ENCODE data around the gene CDK14.

CDK14 gene

DNA sequence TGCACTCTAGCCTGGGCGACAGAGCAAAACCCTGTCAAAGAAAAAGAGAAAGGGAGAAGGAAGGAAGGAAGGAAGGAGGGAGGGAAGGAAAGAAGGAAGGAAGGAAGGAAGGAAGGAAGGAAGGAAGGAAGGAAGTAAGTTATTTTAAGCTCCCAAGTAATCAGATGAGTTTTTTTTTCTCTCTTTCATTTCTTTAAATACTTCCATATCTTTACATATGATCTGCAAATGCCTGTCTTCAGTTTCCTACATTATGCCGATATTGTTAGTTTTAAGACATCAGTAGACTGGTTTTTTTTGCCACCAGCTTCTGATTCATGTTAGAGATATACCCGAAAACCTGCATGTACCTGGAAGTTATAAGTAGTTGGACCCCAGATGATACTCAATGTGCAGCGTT, 495.5 kb downstream of the CDK14 start:
- H3K9me3 ChIP-seq (ENCODE audit: insufficient read depth, low read depth, low read length): no peaks in the 10 kb centered on the region
- no peak overlapping the region for H3K9ac ChIP-seq (ENCODE audit: low read depth, low read length, poor library complexity, severe bottlenecking)
- H3K9me2 ChIP-seq (replicated peaks; ENCODE audit: low read depth, low read length): no peaks in the 10 kb centered on the region
- no peaks in the 10 kb centered on the region for H3K79me2 ChIP-seq (ENCODE audit: insufficient read depth, low read length)
- H3K4me3 ChIP-seq (ENCODE audit: low read length, poor library complexity, severe bottlenecking): no peak overlapping the region
- no peak overlapping the region for H3K4me2 ChIP-seq (ENCODE audit: low read depth, low read length, poor library complexity, severe bottlenecking)
- H3K27me3 ChIP-seq (ENCODE audit: insufficient read depth, low read length, poor library complexity, severe bottlenecking): no peaks in the 10 kb centered on the region
- no peaks in the 10 kb centered on the region for H3K36me3 ChIP-seq (ENCODE audit: insufficient read depth, low read length)
- TF ChIP-seq, protein P1, sequence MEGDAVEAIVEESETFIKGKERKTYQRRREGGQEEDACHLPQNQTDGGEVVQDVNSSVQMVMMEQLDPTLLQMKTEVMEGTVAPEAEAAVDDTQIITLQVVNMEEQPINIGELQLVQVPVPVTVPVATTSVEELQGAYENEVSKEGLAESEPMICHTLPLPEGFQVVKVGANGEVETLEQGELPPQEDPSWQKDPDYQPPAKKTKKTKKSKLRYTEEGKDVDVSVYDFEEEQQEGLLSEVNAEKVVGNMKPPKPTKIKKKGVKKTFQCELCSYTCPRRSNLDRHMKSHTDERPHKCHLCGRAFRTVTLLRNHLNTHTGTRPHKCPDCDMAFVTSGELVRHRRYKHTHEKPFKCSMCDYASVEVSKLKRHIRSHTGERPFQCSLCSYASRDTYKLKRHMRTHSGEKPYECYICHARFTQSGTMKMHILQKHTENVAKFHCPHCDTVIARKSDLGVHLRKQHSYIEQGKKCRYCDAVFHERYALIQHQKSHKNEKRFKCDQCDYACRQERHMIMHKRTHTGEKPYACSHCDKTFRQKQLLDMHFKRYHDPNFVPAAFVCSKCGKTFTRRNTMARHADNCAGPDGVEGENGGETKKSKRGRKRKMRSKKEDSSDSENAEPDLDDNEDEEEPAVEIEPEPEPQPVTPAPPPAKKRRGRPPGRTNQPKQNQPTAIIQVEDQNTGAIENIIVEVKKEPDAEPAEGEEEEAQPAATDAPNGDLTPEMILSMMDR (conservative IDR thresholded peaks at IDR 0.05; ENCODE audit: low read length): no peak
- no peak overlapping the region for H2AFZ ChIP-seq (ENCODE audit: low read length)
- H3K4me1 ChIP-seq (ENCODE audit: insufficient read depth, low read length, poor library complexity, severe bottlenecking): no peaks in the 10 kb centered on the region
- H4K20me1 ChIP-seq (ENCODE audit: insufficient read depth, low read length, poor library complexity, severe bottlenecking): no peaks in the 10 kb centered on the region
- H3F3A ChIP-seq (ENCODE audit: low read depth): no peaks in the 10 kb centered on the region

DNA sequence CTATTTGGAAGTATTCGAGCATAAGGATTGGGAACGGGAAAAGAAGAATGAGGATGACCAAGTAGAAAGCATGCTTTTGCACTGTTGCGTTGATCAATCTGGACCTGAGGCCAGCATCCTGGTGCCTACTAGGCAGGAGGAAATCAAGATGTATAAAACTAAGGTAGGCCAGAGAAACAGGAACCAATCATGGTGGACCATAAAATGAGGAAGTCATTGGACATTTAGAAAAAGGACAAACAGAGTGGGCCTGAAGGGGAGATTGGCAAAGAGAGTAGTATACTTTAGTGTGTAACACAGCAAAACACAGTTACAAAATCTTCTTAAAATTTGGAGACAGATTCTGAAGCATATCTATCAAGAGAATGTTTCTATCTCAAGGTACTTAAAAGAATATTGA, 497.1 kb downstream of the CDK14 start:
- Histone ChIP-seq H3K4me2 (ENCODE audit: low read depth, low read length, poor library complexity, severe bottlenecking) (no peak overlapping the region), H2AFZ (ENCODE audit: low read length) (no peak overlapping the region), H3K9me2 (replicated peaks; ENCODE audit: low read depth, low read length) (no peaks in the 10 kb centered on the region), H4K20me1 (ENCODE audit: insufficient read depth, low read length, poor library complexity, severe bottlenecking) (no peaks in the 10 kb centered on the region), H3K4me3 (ENCODE audit: low read length, poor library complexity, severe bottlenecking) (no peak overlapping the region), H3K4me1 (ENCODE audit: insufficient read depth, low read length, poor library complexity, severe bottlenecking) (no peaks in the 10 kb centered on the region), H3K36me3 (ENCODE audit: insufficient read depth, low read length) (no peaks in the 10 kb centered on the region), H3K9ac (ENCODE audit: low read depth, low read length, poor library complexity, severe bottlenecking) (no peak overlapping the region), H3K9me3 (ENCODE audit: insufficient read depth, low read depth, low read length) (no peaks in the 10 kb centered on the region), H3K79me2 (ENCODE audit: insufficient read depth, low read length) (no peaks in the 10 kb centered on the region), H3K27me3 (ENCODE audit: insufficient read depth, low read length, poor library complexity, severe bottlenecking) (no peaks in the 10 kb centered on the region), H3F3A (ENCODE audit: low read depth) (no peaks in the 10 kb centered on the region)
- TF ChIP-seq, protein P1 (conservative IDR thresholded peaks at IDR 0.05; ENCODE audit: low read length): no peak
- no peak for TF ChIP-seq EZH2phosphoT487 (IDR thresholded peaks at IDR 0.05; ENCODE audit: borderline replicate concordance)

DNA sequence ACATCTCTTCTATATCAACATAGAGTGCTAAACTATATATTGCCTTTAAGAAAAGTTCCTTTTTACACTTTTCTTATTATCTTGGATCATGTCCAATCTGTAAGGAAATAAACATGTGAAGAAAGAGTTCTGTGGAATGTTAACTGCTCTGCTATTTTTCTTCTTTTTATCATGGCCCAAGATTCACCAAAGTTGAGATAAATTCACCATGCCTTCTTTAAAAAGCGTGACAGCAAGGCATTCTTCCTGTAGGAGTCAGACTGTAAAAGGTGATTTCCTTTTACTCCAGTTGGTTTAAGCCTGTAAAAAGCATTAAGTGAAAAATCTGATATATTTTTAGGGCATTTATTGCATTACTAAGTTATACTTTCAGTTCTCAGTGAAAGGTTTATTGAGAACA, 502.4 kb downstream of the CDK14 start:
- Histone ChIP-seq H3K4me3 (ENCODE audit: low read length, poor library complexity, severe bottlenecking) (no peak overlapping the region), H3K9me2 (replicated peaks; ENCODE audit: low read depth, low read length) (no peaks in the 10 kb centered on the region), H3K9me3 (ENCODE audit: insufficient read depth, low read depth, low read length) (no peaks in the 10 kb centered on the region), H3K9ac (ENCODE audit: low read depth, low read length, poor library complexity, severe bottlenecking) (no peak overlapping the region), H3K27me3 (ENCODE audit: insufficient read depth, low read length, poor library complexity, severe bottlenecking) (no peaks in the 10 kb centered on the region), H3K4me2 (ENCODE audit: low read depth, low read length, poor library complexity, severe bottlenecking) (no peak overlapping the region), H3K36me3 (ENCODE audit: insufficient read depth, low read length) (no peaks in the 10 kb centered on the region), H4K20me1 (ENCODE audit: insufficient read depth, low read length, poor library complexity, severe bottlenecking) (no peaks in the 10 kb centered on the region), H3K4me1 (ENCODE audit: insufficient read depth, low read length, poor library complexity, severe bottlenecking) (no peaks in the 10 kb centered on the region), H3K79me2 (ENCODE audit: insufficient read depth, low read length) (no peaks in the 10 kb centered on the region), H2AFZ (ENCODE audit: low read length) (no peak overlapping the region), H3F3A (ENCODE audit: low read depth) (no peaks in the 10 kb centered on the region)
- TF ChIP-seq, protein P1 (conservative IDR thresholded peaks at IDR 0.05; ENCODE audit: low read length): no peak
- no peak for TF ChIP-seq EZH2phosphoT487 (IDR thresholded peaks at IDR 0.05; ENCODE audit: borderline replicate concordance)

Data from Loucy (cell line).